ENCODE results near the gene LAMB1.

GRCh38 chr7:108007762-108008161, 4.8 kb upstream of the LAMB1 start:
- TF ChIP-seq POLR2A (IDR thresholded peaks at IDR 0.05; ENCODE audit: low read depth, low read length) (no peak), TAF1 (IDR thresholded peaks at IDR 0.05; ENCODE audit: low read depth, low read length) (no peak)
